ENCODE measurements around the gene RASSF1. TPM values are rescaled to one million over a fixed set of nuclear protein-coding genes. Genes with fewer than 3 reads are reported as not detected.
A peak's percentile ranks its signal among the peaks of the same experiment; 100 is the strongest.

RASSF1 gene
- total and polyA plus RNA-seq, 2 of the 13 experiments (the other 11 are each of a cell fraction or from before 2014, with no cell fraction given), result 10.2 to 27.5 TPM

GRCh38 chr3:50324351-50325112 lies 16.1 kb downstream of the RASSF1 start:
- Histone ChIP-seq H3K27ac (ENCODE audit: extremely low read length, insufficient read depth, low read length) (peak overlapping the region; percentile 100), H2AFZ (ENCODE audit: low read length) (no peak overlapping the region), H4K20me1 (ENCODE audit: insufficient read depth, low read length) (no peaks in the 10 kb centered on the region), H3K27me3 (ENCODE audit: control insufficient read depth in 1 of 2, insufficient read depth in 2 of 2, low read length in 2 of 2) (no peaks in the 10 kb centered on the region; a peak in 1 of 5 replicates), H3K4me2 (ENCODE audit: low read depth, low read length) (peak overlapping the region; percentile 33; the same call in 1 of the 2 replicates), H3K9ac (ENCODE audit: insufficient read depth, low read depth, low read length) (peak overlapping the region; percentile 7; the same call in 1 of the 2 replicates), H3K9me3 (ENCODE audit: low read length) (no peaks in the 10 kb centered on the region), H3K4me1 (ENCODE audit: insufficient read depth, low read length) (peaks cover 69% of the 10 kb centered on the region), H3K36me3 (replicated peaks in 1 of 2; ENCODE audit: control insufficient read depth in 1 of 2, insufficient read depth in 2 of 2, low read length in 2 of 2) (peaks cover 0 to 13% of the 10 kb centered on the region in 2 experiments; a peak in 2 of 5 replicates), H3K79me2 (ENCODE audit: insufficient read depth, low read length) (peaks cover 27% of the 10 kb centered on the region), H3K4me3 (replicated peaks in 1 of 3; ENCODE audit: insufficient read depth in 1 of 3, low read depth in 2 of 3, low read length in 3 of 3) (no peak overlapping the region; a peak in 1 of 6 replicates)
- BruUV-seq (replicated peaks), result no TSS peak
- peak; percentile 88 for DNase-seq (ENCODE audit: low spot score)
- 0% methylated on average over 1 of the region's 4 CpGs for WGBS (ENCODE audit: low lambda C conversion rate)
- ChIA-PET CTCF (ENCODE audit: low intra/inter-chr PET ratio, low total read pairs) (interaction anchor here (1.1 to 1.5 kb wide), 4 partner anchors 22 to 67 kb away, joined by 4 to 14 read pairs (median 7); partner anchors contain the start of genes HYAL1 and IFRD2), POLR2A (interaction anchor here (0.5 to 13.0 kb wide), 10 partner anchors 12 to 67 kb away, joined by 3 to 222 read pairs (median 6); partner anchors contain the start of genes CYB561D2, HYAL1, HYAL3 and IFRD2)
- in situ Hi-C loops (cut with HindIII; ENCODE audit: extremely low pct_ligation_motif_present, low pct_unique_long_range_greater_than_20kb), result loop anchor here (5.0 kb wide), 1 partner anchor 62 kb away; no protein-coding TSS in a partner anchor
- peak; percentile 84 for FAIRE-seq
- peak; percentile 59 for ATAC-seq
- intact Hi-C loops (cut with micrococcal nuclease; ENCODE audit: unreplicated experiment), result loop anchor here (1.0 kb wide), 2 partner anchors 21 to 50 kb away; partner anchors contain the start of gene HYAL1
- TF ChIP-seq LRRFIP1 (CRISPR knock-in tag; conservative IDR thresholded peaks at IDR 0.05) (no peak), SMC3 (IDR thresholded peaks at IDR 0.05; ENCODE audit: low read length) (peak; percentile 85), SKI (IDR thresholded peaks at IDR 0.05; ENCODE audit: partially characterized antibody) (no peak), SP5 (CRISPR knock-in tag; IDR thresholded peaks at IDR 0.05; ENCODE audit: borderline replicate concordance, low read depth) (peak; percentile 62; the same call in 1 of the 2 replicates), ZNF660 (CRISPR knock-in tag; IDR thresholded peaks at IDR 0.05; ENCODE audit: borderline replicate concordance, low read depth) (no peak), ZMAT3 (CRISPR knock-in tag; conservative IDR thresholded peaks at IDR 0.05) (no peak), MAFK (conservative IDR thresholded peaks at IDR 0.05 in 1 of 2, IDR thresholded peaks at IDR 0.05 in 1 of 2; ENCODE audit: low read length in 2 of 2) (peak in 1 of 2 experiments; percentile 30; a peak in 1 of 4 replicates), ZNF678 (CRISPR knock-in tag; IDR thresholded peaks at IDR 0.05) (no peak), PRPF4 (IDR thresholded peaks at IDR 0.05; ENCODE audit: low read depth, low read length, poor library complexity, severe bottlenecking) (no peak), KLF6 (CRISPR knock-in tag; IDR thresholded peaks at IDR 0.05) (0 out of 2 replicates have a peak, but pooled peaks have one; percentile 13), ARNT2 (CRISPR knock-in tag; IDR thresholded peaks at IDR 0.05; ENCODE audit: low read depth) (0 out of 2 replicates have a peak, but pooled peaks have one; percentile 27), MTA1 (CRISPR knock-in tag; IDR thresholded peaks at IDR 0.05; ENCODE audit: borderline replicate concordance) (0 out of 2 replicates have a peak, but pooled peaks have one; percentile 62), ZNF781 (CRISPR knock-in tag; IDR thresholded peaks at IDR 0.05; ENCODE audit: borderline replicate concordance, not compliant biosample characterization) (peak; percentile 32), MED1 (CRISPR knock-in tag; IDR thresholded peaks at IDR 0.05) (peak; percentile 62; the same call in 1 of the 2 replicates), PAWR (CRISPR knock-in tag; IDR thresholded peaks at IDR 0.05; ENCODE audit: borderline replicate concordance) (no peak), ZNF34 (CRISPR knock-in tag; IDR thresholded peaks at IDR 0.05; ENCODE audit: borderline replicate concordance) (0 out of 2 replicates have a peak, but pooled peaks have one; percentile 50)
